ENCODE measurements around the gene TMEM132C. TPM values are rescaled to one million over a fixed set of nuclear protein-coding genes. Genes with fewer than 3 reads are reported as not detected.

Gene TMEM132C
- total RNA-seq, 1 experiment from 2014 or later, result not detected

GRCh38 chr12:128415036-128415560 is 148.1 kb downstream of the TMEM132C start:
- no TSS peak for BruUV-seq (replicated peaks)
- DNase-seq, result no peak
- Mint-ChIP-seq H3K9me3 (ENCODE audit: low read depth, unreplicated experiment) (peaks cover 18% of the 10 kb centered on the region), H3K4me3 (ENCODE audit: low read depth, unreplicated experiment) (no peak overlapping the region), H3K27me3 (ENCODE audit: unreplicated experiment) (no peaks in the 10 kb centered on the region), H3K27ac (ENCODE audit: unreplicated experiment) (no peak overlapping the region), H3K36me3 (ENCODE audit: insufficient read depth, unreplicated experiment) (no peaks in the 10 kb centered on the region), H3K4me1 (ENCODE audit: low read depth, unreplicated experiment) (no peaks in the 10 kb centered on the region)
- CTCF ChIA-PET, result no interaction called here
- intact Hi-C loops (cut with micrococcal nuclease; ENCODE audit: unreplicated experiment), result no loop called here
- no peak for TF ChIP-seq CTCF (IDR thresholded peaks at IDR 0.05; ENCODE audit: unreplicated experiment)

- H3K4me1 Mint-ChIP-seq (ENCODE audit: low read depth, unreplicated experiment), result no peaks in the 10 kb centered on the region
- H3K27ac Mint-ChIP-seq (ENCODE audit: unreplicated experiment), result no peak overlapping the region
- TF ChIP-seq CTCF (IDR thresholded peaks at IDR 0.05; ENCODE audit: unreplicated experiment), result no peak
- no peaks in the 10 kb centered on the region for H3K27me3 Mint-ChIP-seq (ENCODE audit: unreplicated experiment)
- CTCF ChIA-PET, result no interaction called here
- H3K36me3 Mint-ChIP-seq (ENCODE audit: insufficient read depth, unreplicated experiment), result no peaks in the 10 kb centered on the region
- no peak overlapping the region for H3K4me3 Mint-ChIP-seq (ENCODE audit: low read depth, unreplicated experiment)
- no peak for DNase-seq
- BruUV-seq (replicated peaks), result no TSS peak
- H3K9me3 Mint-ChIP-seq (ENCODE audit: low read depth, unreplicated experiment), result peaks cover 14% of the 10 kb centered on the region
- intact Hi-C loops (cut with micrococcal nuclease; ENCODE audit: unreplicated experiment), result no loop called here
Measured at GRCh38 chr12:128418944-128419343, 152.0 kb downstream of the TMEM132C start.

- Mint-ChIP-seq H3K4me3 (ENCODE audit: low read depth, unreplicated experiment) (no peak overlapping the region), H3K4me1 (ENCODE audit: low read depth, unreplicated experiment) (no peaks in the 10 kb centered on the region), H3K27ac (ENCODE audit: unreplicated experiment) (no peak overlapping the region), H3K9me3 (ENCODE audit: low read depth, unreplicated experiment) (peaks cover 14% of the 10 kb centered on the region), H3K27me3 (ENCODE audit: unreplicated experiment) (no peaks in the 10 kb centered on the region), H3K36me3 (ENCODE audit: insufficient read depth, unreplicated experiment) (no peaks in the 10 kb centered on the region)
- no TSS peak for BruUV-seq (replicated peaks)
- DNase-seq, result no peak
- TF ChIP-seq CTCF (IDR thresholded peaks at IDR 0.05; ENCODE audit: unreplicated experiment), result no peak
- CTCF ChIA-PET, result no interaction called here
- intact Hi-C loops (cut with micrococcal nuclease; ENCODE audit: unreplicated experiment), result no loop called here
Measured at GRCh38 chr12:128420163-128420562, 153.2 kb downstream of the TMEM132C start.

GRCh38 chr12:128421375-128421774 is 154.4 kb downstream of the TMEM132C start:
- no peak for DNase-seq
- Mint-ChIP-seq H3K36me3 (ENCODE audit: insufficient read depth, unreplicated experiment) (no peaks in the 10 kb centered on the region), H3K4me1 (ENCODE audit: low read depth, unreplicated experiment) (no peaks in the 10 kb centered on the region), H3K27ac (ENCODE audit: unreplicated experiment) (no peak overlapping the region), H3K4me3 (ENCODE audit: low read depth, unreplicated experiment) (no peak overlapping the region), H3K27me3 (ENCODE audit: unreplicated experiment) (no peaks in the 10 kb centered on the region), H3K9me3 (ENCODE audit: low read depth, unreplicated experiment) (peaks cover 17% of the 10 kb centered on the region)
- no TSS peak for BruUV-seq (replicated peaks)
- no peak for TF ChIP-seq CTCF (IDR thresholded peaks at IDR 0.05; ENCODE audit: unreplicated experiment)
- CTCF ChIA-PET, result no interaction called here
- intact Hi-C loops (cut with micrococcal nuclease; ENCODE audit: unreplicated experiment), result no loop called here
